ENCODE results near the gene CRKL.

Gene CRKL

GRCh38 chr22:20912494-20912893 lies 4.7 kb upstream of the CRKL start:
- TF ChIP-seq FOXA1 (IDR thresholded peaks at IDR 0.05) = no peak
- POLR2A ChIA-PET = no interaction called here
- no peak for DNase-seq (ENCODE audit: extremely low spot score)
- CTCF ChIA-PET = no interaction called here

GRCh38 chr22:20918663-20919218 lies 1.5 kb downstream of the CRKL start:
- DNase-seq (ENCODE audit: extremely low spot score) = peak; percentile 45
- TF ChIP-seq SP1 (IDR thresholded peaks at IDR 0.05) (no peak), ELF4 (IDR thresholded peaks at IDR 0.05) (no peak), CTBP1 (IDR thresholded peaks at IDR 0.05; ENCODE audit: borderline replicate concordance) (no peak), TARDBP (IDR thresholded peaks at IDR 0.05) (no peak), FOXM1 (IDR thresholded peaks at IDR 0.05; ENCODE audit: borderline replicate concordance) (no peak), PKNOX1 (IDR thresholded peaks at IDR 0.05) (no peak), L3MBTL2 (conservative IDR thresholded peaks at IDR 0.05) (no peak), NFRKB (IDR thresholded peaks at IDR 0.05) (no peak), FOXK2 (IDR thresholded peaks at IDR 0.05) (no peak), ARNT (IDR thresholded peaks at IDR 0.05) (no peak), SUZ12 (IDR thresholded peaks at IDR 0.05) (no peak), BHLHE40 (IDR thresholded peaks at IDR 0.05; ENCODE audit: borderline replicate concordance) (no peak), FOXA1 (IDR thresholded peaks at IDR 0.05) (no peak), ZNF384 (IDR thresholded peaks at IDR 0.05) (no peak), HDGF (IDR thresholded peaks at IDR 0.05; ENCODE audit: borderline replicate concordance) (no peak), LEF1 (IDR thresholded peaks at IDR 0.05; ENCODE audit: borderline replicate concordance) (no peak)
- ChIA-PET CTCF (interaction anchor here (0.7 kb wide), 1 partner anchor 753 kb away, joined by 4 read pairs; no protein-coding TSS in a partner anchor), POLR2A (interaction anchor here (0.7 kb wide), 1 partner anchor 36 kb away, joined by 3 read pairs; no protein-coding TSS in a partner anchor)

- ChIA-PET CTCF (interaction anchor here (1.9 kb wide), 1 partner anchor 17 kb away, joined by 6 read pairs; no protein-coding TSS in a partner anchor), POLR2A (interaction anchor here (1.0 to 3.6 kb wide), 4 partner anchors 34 to 82 kb away, joined by 3 to 24 read pairs (median 5); partner anchors contain the start of genes LZTR1 and THAP7)
- TF ChIP-seq FOXM1 (IDR thresholded peaks at IDR 0.05; ENCODE audit: borderline replicate concordance) (no peak), SP1 (IDR thresholded peaks at IDR 0.05) (no peak), ZNF384 (IDR thresholded peaks at IDR 0.05) (peak; percentile 93), PKNOX1 (IDR thresholded peaks at IDR 0.05) (peak; percentile 95), CTBP1 (IDR thresholded peaks at IDR 0.05; ENCODE audit: borderline replicate concordance) (peak; percentile 55; the same call in 1 of the 2 replicates)
- no peak for DNase-seq (ENCODE audit: extremely low spot score)
Measured at GRCh38 chr22:20919718-20920117, 2.5 kb downstream of the CRKL start.

GRCh38 chr22:20920881-20921203 lies 3.6 kb downstream of the CRKL start:
- no peak for DNase-seq (ENCODE audit: extremely low spot score)
- CTCF ChIA-PET = interaction anchor here (1.9 to 2.0 kb wide), 2 partner anchors 16 to 35 kb away, joined by 6 to 7 read pairs; no protein-coding TSS in a partner anchor
- TF ChIP-seq FOXM1 (IDR thresholded peaks at IDR 0.05; ENCODE audit: borderline replicate concordance) (no peak), FOXK2 (IDR thresholded peaks at IDR 0.05) (no peak), LEF1 (IDR thresholded peaks at IDR 0.05; ENCODE audit: borderline replicate concordance) (no peak), CTBP1 (IDR thresholded peaks at IDR 0.05; ENCODE audit: borderline replicate concordance) (no peak), FOXA1 (IDR thresholded peaks at IDR 0.05) (no peak), NFRKB (IDR thresholded peaks at IDR 0.05) (no peak), L3MBTL2 (conservative IDR thresholded peaks at IDR 0.05) (no peak), BHLHE40 (IDR thresholded peaks at IDR 0.05; ENCODE audit: borderline replicate concordance) (no peak), SUZ12 (IDR thresholded peaks at IDR 0.05) (no peak), HDGF (IDR thresholded peaks at IDR 0.05; ENCODE audit: borderline replicate concordance) (no peak), ZNF384 (IDR thresholded peaks at IDR 0.05) (no peak), SP1 (IDR thresholded peaks at IDR 0.05) (no peak), PKNOX1 (IDR thresholded peaks at IDR 0.05) (no peak), TARDBP (IDR thresholded peaks at IDR 0.05) (no peak), ARNT (IDR thresholded peaks at IDR 0.05) (no peak), ELF4 (IDR thresholded peaks at IDR 0.05) (no peak)
- POLR2A ChIA-PET = interaction anchor here (0.8 to 3.6 kb wide), 4 partner anchors 11 to 81 kb away, joined by 3 to 24 read pairs (median 4); partner anchors contain the start of genes LZTR1 and THAP7

- DNase-seq (ENCODE audit: extremely low spot score) = no peak
- TF ChIP-seq BHLHE40 (IDR thresholded peaks at IDR 0.05; ENCODE audit: borderline replicate concordance) (no peak), ZNF384 (IDR thresholded peaks at IDR 0.05) (no peak), CTBP1 (IDR thresholded peaks at IDR 0.05; ENCODE audit: borderline replicate concordance) (0 out of 2 replicates have a peak, but pooled peaks have one; percentile 13), LEF1 (IDR thresholded peaks at IDR 0.05; ENCODE audit: borderline replicate concordance) (no peak), HDGF (IDR thresholded peaks at IDR 0.05; ENCODE audit: borderline replicate concordance) (no peak), L3MBTL2 (conservative IDR thresholded peaks at IDR 0.05) (no peak), TARDBP (IDR thresholded peaks at IDR 0.05) (no peak), FOXA1 (IDR thresholded peaks at IDR 0.05) (no peak), SP1 (IDR thresholded peaks at IDR 0.05) (no peak)
- POLR2A ChIA-PET = interaction anchor here (3.6 kb wide), 1 partner anchor 60 kb away, joined by 24 read pairs; the partner anchor contains the start of gene LZTR1
- CTCF ChIA-PET = interaction anchor here (1.5 to 2.0 kb wide), 2 partner anchors 9 to 37 kb away, joined by 4 to 7 read pairs; no protein-coding TSS in a partner anchor
Measured at GRCh38 chr22:20922141-20922751, 5.0 kb downstream of the CRKL start.

GRCh38 chr22:20926243-20926642 lies 9.0 kb downstream of the CRKL start:
- ChIA-PET CTCF (interaction anchor here (0.9 to 3.3 kb wide), 3 partner anchors 9 to 41 kb away, joined by 3 to 12 read pairs (median 3); partner anchors contain the start of gene CRKL), POLR2A (interaction anchor here (1.0 to 1.8 kb wide), 3 partner anchors 9 to 56 kb away, joined by 3 to 5 read pairs (median 5); partner anchors contain the start of genes CRKL and LZTR1)
- TF ChIP-seq ZNF384 (IDR thresholded peaks at IDR 0.05) (no peak), BHLHE40 (IDR thresholded peaks at IDR 0.05; ENCODE audit: borderline replicate concordance) (no peak), TARDBP (IDR thresholded peaks at IDR 0.05) (no peak), HDGF (IDR thresholded peaks at IDR 0.05; ENCODE audit: borderline replicate concordance) (no peak), NFRKB (IDR thresholded peaks at IDR 0.05) (no peak), FOXK2 (IDR thresholded peaks at IDR 0.05) (no peak), ELF4 (IDR thresholded peaks at IDR 0.05) (no peak), FOXA1 (IDR thresholded peaks at IDR 0.05) (no peak), PKNOX1 (IDR thresholded peaks at IDR 0.05) (no peak), SUZ12 (IDR thresholded peaks at IDR 0.05) (no peak)
- no peak for DNase-seq (ENCODE audit: extremely low spot score)

Measured in HEK293T (cell line).